Eye (tissue), 1 donor: ENCODE results near the gene EDNRA.

Experiments used
- DNase-seq: peaks from one replicate; pipeline ENCODE4 v3.0.0-alpha.2; 2015

The EDNRA gene

GRCh38 chr4:147542229-147542990 is 61.5 kb downstream of the EDNRA start:
- no peak for DNase-seq

- no peak for DNase-seq
Observed at GRCh38 chr4:147543034-147543433, 62.1 kb downstream of the EDNRA start.

- no peak for DNase-seq
Observed at GRCh38 chr4:147546349-147546748, 65.5 kb downstream of the EDNRA start.

- no peak for DNase-seq
Observed at GRCh38 chr4:147547314-147548056, 66.6 kb downstream of the EDNRA start.

GRCh38 chr4:147548256-147548655 is 67.4 kb downstream of the EDNRA start:
- no peak for DNase-seq

GRCh38 chr4:147550626-147551246 is 69.8 kb downstream of the EDNRA start:
- DNase-seq, result no peak

- DNase-seq, result no peak
Observed at GRCh38 chr4:147560625-147561024, 79.7 kb downstream of the EDNRA start.

- DNase-seq, result no peak
Observed at GRCh38 chr4:147566762-147567161, 85.9 kb downstream of the EDNRA start.

GRCh38 chr4:147567276-147567675 is 86.4 kb downstream of the EDNRA start:
- no peak for DNase-seq

GRCh38 chr4:147570616-147571015 is 89.7 kb downstream of the EDNRA start:
- no peak for DNase-seq

- DNase-seq, result no peak
Observed at GRCh38 chr4:147571036-147571770, 90.3 kb downstream of the EDNRA start.

- no peak for DNase-seq
Observed at GRCh38 chr4:147576084-147576483, 95.2 kb downstream of the EDNRA start.

- DNase-seq, result no peak
Observed at GRCh38 chr4:147578051-147578476, 97.2 kb downstream of the EDNRA start.

GRCh38 chr4:147578593-147578992 is 97.7 kb downstream of the EDNRA start:
- no peak for DNase-seq

- no peak for DNase-seq
Observed at GRCh38 chr4:147580396-147580795, 99.5 kb downstream of the EDNRA start.

GRCh38 chr4:147581606-147582350 is 100.9 kb downstream of the EDNRA start:
- no peak for DNase-seq

- no peak for DNase-seq
Observed at GRCh38 chr4:147582386-147583060, 101.6 kb downstream of the EDNRA start.

- DNase-seq, result no peak
Observed at GRCh38 chr4:147583876-147584275, 103.0 kb downstream of the EDNRA start.

GRCh38 chr4:147586032-147586431 is 105.1 kb downstream of the EDNRA start:
- peak; percentile 34 for DNase-seq

GRCh38 chr4:147586637-147587036 is 105.7 kb downstream of the EDNRA start:
- peak; percentile 42 for DNase-seq

GRCh38 chr4:147587041-147587440 is 106.1 kb downstream of the EDNRA start:
- DNase-seq, result peak; percentile 53

- no peak for DNase-seq
Observed at GRCh38 chr4:147589586-147589985, 108.7 kb downstream of the EDNRA start.
